Tibial artery (tissue), 4 donors: ENCODE measurements around the gene ACKR3.

ENCODE experiments used
- DNase-seq, 2 donors: peaks; one replicate each; pipeline ENCODE4 v3.0.0-alpha.2; 2019
- H3K27ac ChIP-seq, 2 donors: fragments of 200-600 bp; sonication (generic) in 1 of 2; 1 replicate in 1 of 2; 2 replicates in 1 of 2; pipeline ENCODE4 v1.5.1; 2018 to 2019; ENCODE audit warnings: mild to moderate bottlenecking in 1 of 2
- H3K27me3 ChIP-seq, 2 donors: fragments of 200-600 bp; sonication (generic) in 1 of 2; one replicate each; pipeline versions ENCODE4 v1.5.1 to v1.6.0; 2016 to 2019
- H3K36me3 ChIP-seq, 3 donors: fragments of 200-600 bp; sonication (generic) in 2 of 3; one replicate each; pipeline ENCODE4 v1.5.1; 2016 to 2019; ENCODE audit warnings: mild to moderate bottlenecking in 2 of 3
- H3K4me1 ChIP-seq, 4 donors: fragments of 200-600 bp; sonication (generic) in 2 of 4; 1 replicate in 3 of 4; 2 replicates in 1 of 4; pipeline ENCODE4 v1.5.1; 2016 to 2019
- H3K4me3 ChIP-seq, 2 donors: fragments of 200-600 bp; sonication (generic) in 1 of 2; 1 replicate in 1 of 2; 2 replicates in 1 of 2; pipeline ENCODE4 v1.5.1; 2018 to 2019; ENCODE audit warnings: mild to moderate bottlenecking in 2 of 2
- H3K9me3 ChIP-seq, 3 donors: fragments of 200-600 bp; sonication (generic) in 1 of 3; one replicate each; pipeline ENCODE4 v1.5.1; 2016 to 2019
- intact Hi-C: fragments of 100-400 bp; cut with DNase I; formaldehyde crosslinking; loops from one replicate; pipeline ENCODE4 v1.15.0; 2023; ENCODE audit warnings: low total_unique reads
- TF ChIP-seq, protein P1 (sequence below), 2 experiments: fragments of 200-600 bp in 1 of 2; fragments of 450-650 bp in 1 of 2; IDR thresholded peaks; one replicate each; pipeline ENCODE4 v1.5.1; 2017 to 2019; ENCODE audit warnings: antibody characterized with exemption in 2 of 2, mild to moderate bottlenecking in 1 of 2, moderate library complexity in 1 of 2

The ACKR3 gene

DNA sequence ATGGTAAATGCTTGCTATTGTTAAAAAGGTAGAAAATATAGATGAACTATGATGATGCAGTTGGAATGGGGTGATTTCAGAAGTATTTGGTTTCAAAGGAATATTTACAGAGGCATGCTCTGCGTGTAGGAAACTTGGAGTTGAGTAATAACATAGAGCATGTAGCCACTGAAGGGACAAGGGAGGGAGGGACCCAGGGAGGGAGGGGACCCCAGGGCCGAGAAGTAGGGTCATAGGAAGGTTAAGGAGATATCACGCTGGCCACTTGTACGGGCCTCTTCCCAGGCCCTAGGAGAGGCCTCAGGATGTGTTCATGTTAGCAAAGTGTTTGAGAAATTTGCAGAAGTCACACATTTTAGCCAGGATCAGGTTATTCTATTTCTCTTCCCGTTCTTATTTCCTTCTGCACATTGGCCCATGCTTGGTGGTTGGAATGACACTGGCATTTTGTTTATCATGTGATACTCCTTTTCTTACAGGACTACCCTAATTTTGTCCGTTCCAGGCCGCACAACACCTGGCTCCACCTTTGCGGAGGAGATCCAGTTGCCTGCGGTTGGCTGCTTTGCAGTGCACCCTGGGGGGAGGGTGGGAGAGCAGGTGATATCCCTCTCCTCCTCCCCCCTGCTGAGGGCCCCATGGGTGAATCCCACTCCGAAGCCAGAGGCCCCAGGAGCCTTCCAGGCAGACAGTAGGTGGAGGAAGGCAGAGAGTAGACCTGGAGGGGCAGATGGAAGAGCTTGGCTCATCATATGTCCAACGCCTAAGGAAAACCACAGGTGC is 16.9 kb upstream of the ACKR3 start:
- peaks cover 0 to 1% (median 0%) of the 10 kb centered on the region in 3 donors for H3K9me3 ChIP-seq
- peaks cover 0 to 4% of the 10 kb centered on the region in 2 donors for H3K27me3 ChIP-seq
- no peak for DNase-seq
- H3K4me3 ChIP-seq: no peak overlapping the region
- intact Hi-C loops: no loop called here
- peaks cover 0 to 36% (median 7%) of the 10 kb centered on the region in 4 donors for H3K4me1 ChIP-seq
- TF ChIP-seq, protein P1, sequence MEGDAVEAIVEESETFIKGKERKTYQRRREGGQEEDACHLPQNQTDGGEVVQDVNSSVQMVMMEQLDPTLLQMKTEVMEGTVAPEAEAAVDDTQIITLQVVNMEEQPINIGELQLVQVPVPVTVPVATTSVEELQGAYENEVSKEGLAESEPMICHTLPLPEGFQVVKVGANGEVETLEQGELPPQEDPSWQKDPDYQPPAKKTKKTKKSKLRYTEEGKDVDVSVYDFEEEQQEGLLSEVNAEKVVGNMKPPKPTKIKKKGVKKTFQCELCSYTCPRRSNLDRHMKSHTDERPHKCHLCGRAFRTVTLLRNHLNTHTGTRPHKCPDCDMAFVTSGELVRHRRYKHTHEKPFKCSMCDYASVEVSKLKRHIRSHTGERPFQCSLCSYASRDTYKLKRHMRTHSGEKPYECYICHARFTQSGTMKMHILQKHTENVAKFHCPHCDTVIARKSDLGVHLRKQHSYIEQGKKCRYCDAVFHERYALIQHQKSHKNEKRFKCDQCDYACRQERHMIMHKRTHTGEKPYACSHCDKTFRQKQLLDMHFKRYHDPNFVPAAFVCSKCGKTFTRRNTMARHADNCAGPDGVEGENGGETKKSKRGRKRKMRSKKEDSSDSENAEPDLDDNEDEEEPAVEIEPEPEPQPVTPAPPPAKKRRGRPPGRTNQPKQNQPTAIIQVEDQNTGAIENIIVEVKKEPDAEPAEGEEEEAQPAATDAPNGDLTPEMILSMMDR (IDR thresholded peaks at IDR 0.05): no peak
- H3K27ac ChIP-seq: no peak overlapping the region
- H3K36me3 ChIP-seq: no peaks in the 10 kb centered on the region

DNA sequence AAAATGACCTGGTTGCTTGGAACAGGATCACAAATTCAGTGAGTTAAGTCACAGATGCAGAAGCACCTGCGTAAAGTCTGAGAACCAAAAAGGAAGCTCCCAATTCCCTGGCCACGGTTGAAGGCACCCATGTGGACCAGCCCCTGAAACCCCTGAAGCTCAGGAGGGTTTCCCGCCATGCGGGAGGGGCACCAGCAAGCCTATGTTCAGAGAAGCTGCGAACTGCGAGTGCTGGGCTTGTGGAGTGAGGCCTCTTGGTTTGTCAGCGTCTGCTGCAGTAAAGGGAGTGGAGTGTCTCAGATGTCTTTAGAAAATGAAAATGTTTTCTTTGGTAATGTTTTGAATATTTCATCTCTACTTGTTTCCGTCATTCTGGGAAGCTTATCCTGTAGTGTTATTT is 16.1 kb upstream of the ACKR3 start:
- TF ChIP-seq, protein P1 (IDR thresholded peaks at IDR 0.05): no peak
- no peak for DNase-seq
- Histone ChIP-seq H3K4me3 (no peak overlapping the region), H3K27me3 (peaks cover 0 to 4% of the 10 kb centered on the region in 2 donors), H3K9me3 (no peaks in the 10 kb centered on the region), H3K27ac (no peak overlapping the region), H3K4me1 (peaks cover 0 to 30% (median 4%) of the 10 kb centered on the region in 4 donors), H3K36me3 (no peaks in the 10 kb centered on the region)
- intact Hi-C loops: no loop called here

DNA sequence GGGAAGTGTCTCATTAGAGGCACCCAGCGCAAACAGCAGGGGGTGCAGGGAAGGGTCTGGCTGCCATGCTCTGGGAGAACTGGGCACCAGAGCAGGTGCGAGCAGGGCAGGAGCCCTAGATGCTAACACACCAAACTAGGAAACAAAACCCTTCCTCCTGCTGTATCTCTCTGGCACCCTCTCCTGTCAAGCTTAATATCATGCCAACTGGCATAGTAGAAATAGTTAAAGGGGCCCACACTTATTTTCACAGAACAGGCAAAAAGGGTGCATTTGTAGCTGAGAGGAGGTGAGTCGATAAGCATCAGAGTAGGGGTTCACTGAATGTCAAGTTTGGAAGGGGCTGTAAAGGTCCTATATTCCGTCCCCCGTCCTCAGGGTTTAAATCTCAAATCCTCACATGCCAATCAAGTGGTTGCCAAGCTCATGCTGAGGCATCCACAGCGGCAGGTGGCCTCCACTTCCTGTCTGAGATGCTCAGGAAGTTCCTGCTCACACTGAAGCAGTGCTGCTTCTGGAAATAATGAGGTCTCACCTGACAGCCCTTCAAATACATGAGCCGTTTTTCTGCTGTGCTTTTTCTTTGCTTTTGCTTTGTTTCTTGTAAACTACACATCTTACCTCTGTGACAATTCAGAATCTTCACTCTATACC is 14.9 kb upstream of the ACKR3 start:
- Histone ChIP-seq H3K27me3 (peaks cover 0 to 4% of the 10 kb centered on the region in 2 donors), H3K9me3 (no peaks in the 10 kb centered on the region), H3K27ac (no peak overlapping the region), H3K4me1 (peaks cover 0 to 28% (median 0%) of the 10 kb centered on the region in 4 donors), H3K4me3 (no peak overlapping the region), H3K36me3 (no peaks in the 10 kb centered on the region)
- no peak for DNase-seq
- intact Hi-C loops: no loop called here
- TF ChIP-seq, protein P1 (IDR thresholded peaks at IDR 0.05): no peak

DNA sequence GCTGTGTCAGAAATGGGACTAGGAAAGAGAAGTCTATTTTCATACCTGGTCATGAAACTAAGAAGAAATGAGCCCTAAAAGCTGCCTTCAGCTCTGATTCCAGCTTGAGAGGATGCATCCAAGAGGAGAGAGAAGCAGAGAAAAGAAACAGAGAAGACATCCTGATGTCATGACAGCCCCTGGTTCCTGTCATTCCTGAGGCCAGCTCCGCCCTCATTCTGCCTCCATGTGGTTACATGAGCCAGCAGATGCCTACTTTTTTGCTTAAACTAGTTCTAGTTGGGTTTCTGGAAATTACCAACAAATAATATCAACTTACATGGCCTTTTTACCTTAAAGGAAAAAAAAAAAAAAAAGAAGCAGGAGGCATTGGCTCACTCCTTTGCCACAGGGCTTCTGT is 14.1 kb upstream of the ACKR3 start:
- Histone ChIP-seq H3K4me3 (no peak overlapping the region), H3K27ac (no peak overlapping the region), H3K4me1 (peaks cover 0 to 28% (median 0%) of the 10 kb centered on the region in 4 donors), H3K27me3 (peaks cover 0 to 4% of the 10 kb centered on the region in 2 donors), H3K9me3 (no peaks in the 10 kb centered on the region), H3K36me3 (no peaks in the 10 kb centered on the region)
- TF ChIP-seq, protein P1 (IDR thresholded peaks at IDR 0.05): no peak
- DNase-seq: no peak
- intact Hi-C loops: no loop called here

DNA sequence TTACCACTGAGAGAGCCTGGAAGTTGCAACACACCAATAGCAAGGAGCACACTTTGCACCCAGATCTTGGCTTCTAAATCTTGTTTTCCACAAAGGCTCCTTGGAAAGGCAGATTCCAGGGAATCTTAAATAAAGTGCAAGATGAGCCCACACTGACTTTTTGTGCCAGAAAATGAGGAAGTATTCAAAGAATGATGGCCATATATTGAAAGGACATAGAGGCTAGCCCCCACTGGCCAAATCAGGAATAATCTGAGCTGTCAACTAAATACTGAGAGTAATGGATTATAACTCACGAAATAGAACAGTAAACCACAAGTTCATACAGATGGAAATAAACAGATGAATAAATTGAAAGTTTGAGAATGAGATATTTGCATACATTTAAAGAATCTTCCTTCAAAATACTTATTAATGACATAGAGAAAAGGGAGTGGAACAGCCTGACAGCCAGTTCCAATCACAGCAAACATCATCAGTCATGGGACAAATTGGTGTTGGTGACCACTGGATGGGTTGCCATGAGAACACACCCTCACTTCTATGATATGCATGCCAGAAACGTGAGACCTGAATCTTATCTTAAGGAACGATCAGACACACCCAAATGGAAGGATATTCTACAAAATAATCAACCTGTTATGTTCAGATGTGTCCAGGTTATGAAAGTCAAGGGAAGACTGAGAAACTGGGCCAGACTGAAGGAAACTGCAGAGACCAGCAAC is 12.2 kb upstream of the ACKR3 start:
- H3K4me3 ChIP-seq: no peak overlapping the region
- TF ChIP-seq, protein P1 (IDR thresholded peaks at IDR 0.05): no peak
- H3K27me3 ChIP-seq: peaks cover 0 to 4% of the 10 kb centered on the region in 2 donors
- H3K27ac ChIP-seq: no peak overlapping the region
- H3K4me1 ChIP-seq: peaks cover 0 to 20% (median 0%) of the 10 kb centered on the region in 4 donors
- H3K9me3 ChIP-seq: no peaks in the 10 kb centered on the region
- intact Hi-C loops: no loop called here
- no peaks in the 10 kb centered on the region for H3K36me3 ChIP-seq
- DNase-seq: no peak
